GM19240 (cell line): ENCODE data around the gene MEF2C.

Experiments
- DNase-seq: peaks from one replicate; pipeline ENCODE4 v3.0.0; 2011; ENCODE audit warnings: low spot score; ENCODE audit not compliant: insufficient read length

MEF2C gene

GRCh38 chr5:88761269-88761850 lies 121.6 kb downstream of the MEF2C start:
- DNase-seq = no peak

DNA sequence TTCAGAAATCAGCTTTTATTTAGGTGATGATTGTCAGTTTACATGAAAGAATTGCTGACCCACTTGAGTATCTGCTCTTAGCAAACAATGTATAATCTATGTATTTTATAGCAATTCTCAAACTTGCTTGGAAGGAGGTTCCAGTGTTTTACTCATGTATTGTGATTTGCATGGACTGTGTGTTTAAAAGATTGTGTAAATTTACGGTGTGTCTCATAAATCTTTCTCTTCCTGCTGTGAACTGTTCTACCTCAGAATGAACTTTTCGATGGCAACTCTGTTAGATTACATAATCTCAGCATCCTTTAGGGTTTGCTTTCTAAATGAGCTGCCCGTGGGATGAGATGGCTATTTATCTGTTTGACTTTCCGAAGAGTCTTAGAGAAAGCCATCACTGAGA lies 122.5 kb downstream of the MEF2C start:
- no peak for DNase-seq

GRCh38 chr5:88758591-88758990 lies 124.4 kb downstream of the MEF2C start:
- no peak for DNase-seq

DNA sequence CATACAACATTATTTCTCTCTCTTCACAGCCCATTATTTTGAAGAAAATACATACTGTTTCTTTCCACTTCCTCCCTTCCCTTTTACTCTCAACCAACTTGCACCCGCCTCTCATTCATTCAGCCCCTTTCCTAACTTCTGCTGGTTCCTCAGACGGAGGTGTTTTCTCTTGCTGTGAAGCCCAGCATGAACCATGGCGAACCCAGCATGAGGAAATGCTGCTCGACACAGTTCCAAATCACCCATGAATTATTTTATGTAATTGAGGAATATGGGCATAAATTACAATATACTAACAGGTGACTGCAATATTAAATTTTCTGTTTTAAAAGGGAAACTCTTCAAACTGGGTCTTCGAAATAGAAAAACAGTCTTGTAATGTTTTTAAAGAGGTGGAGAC lies 124.8 kb downstream of the MEF2C start:
- no peak for DNase-seq

- DNase-seq = no peak
Observed at GRCh38 chr5:88756953-88757352, 126.0 kb downstream of the MEF2C start.

- no peak for DNase-seq
Observed at GRCh38 chr5:88748666-88749065, 134.3 kb downstream of the MEF2C start.

- no peak for DNase-seq
Observed at GRCh38 chr5:88746438-88746882, 136.5 kb downstream of the MEF2C start.

DNA sequence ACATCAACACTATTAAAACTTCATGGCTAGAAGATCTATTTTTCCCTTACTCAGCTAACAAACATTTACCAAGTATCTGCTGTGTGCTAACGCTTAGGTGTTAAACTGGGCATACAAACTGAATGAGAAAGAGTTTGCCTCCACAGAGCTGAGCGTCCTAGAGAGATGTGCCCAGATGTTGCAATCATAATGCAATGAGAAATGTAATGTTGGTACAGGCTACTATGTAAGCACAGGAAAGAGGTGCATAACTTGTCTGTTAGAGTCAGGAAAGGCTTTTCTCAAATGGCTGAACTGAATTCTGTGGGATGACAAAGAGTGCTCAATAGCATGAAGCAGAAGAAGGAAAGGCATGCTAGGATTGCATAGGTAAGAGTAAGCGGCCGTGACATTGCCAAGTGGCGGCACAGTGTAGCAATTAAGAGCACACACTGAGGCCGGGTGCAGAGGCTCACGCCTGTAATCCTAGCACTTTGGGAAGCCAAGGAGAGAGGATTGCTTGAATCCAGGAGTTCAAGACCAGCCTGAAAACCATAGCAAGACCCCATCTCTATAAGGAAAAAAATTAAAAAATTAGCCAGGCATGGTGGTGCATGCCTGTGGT lies 137.8 kb downstream of the MEF2C start:
- DNase-seq = no peak

GRCh38 chr5:88743231-88743834 lies 139.7 kb downstream of the MEF2C start:
- DNase-seq = no peak

DNA sequence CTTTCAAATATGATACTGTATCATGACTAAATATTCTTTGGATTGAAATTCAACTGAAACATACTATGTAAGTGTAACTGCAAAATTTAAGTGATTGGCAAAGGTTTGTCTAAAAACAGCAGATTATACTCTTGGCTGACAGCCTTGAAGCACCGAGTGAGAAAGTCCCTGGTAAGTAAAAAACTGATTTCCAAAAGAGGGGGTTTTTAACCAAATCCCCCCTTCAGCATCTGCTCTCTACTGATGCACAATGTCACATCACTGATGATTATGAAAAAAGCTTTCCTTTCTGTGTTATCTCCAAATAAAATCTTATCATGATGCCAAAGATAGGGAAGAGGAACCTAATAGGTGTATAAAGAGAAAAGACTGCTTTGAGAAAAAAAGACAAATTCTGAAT lies 141.0 kb downstream of the MEF2C start:
- DNase-seq = no peak

GRCh38 chr5:88740604-88741185 lies 142.3 kb downstream of the MEF2C start:
- no peak for DNase-seq

- DNase-seq = no peak
Observed at GRCh38 chr5:88736494-88736893, 146.5 kb downstream of the MEF2C start.

DNA sequence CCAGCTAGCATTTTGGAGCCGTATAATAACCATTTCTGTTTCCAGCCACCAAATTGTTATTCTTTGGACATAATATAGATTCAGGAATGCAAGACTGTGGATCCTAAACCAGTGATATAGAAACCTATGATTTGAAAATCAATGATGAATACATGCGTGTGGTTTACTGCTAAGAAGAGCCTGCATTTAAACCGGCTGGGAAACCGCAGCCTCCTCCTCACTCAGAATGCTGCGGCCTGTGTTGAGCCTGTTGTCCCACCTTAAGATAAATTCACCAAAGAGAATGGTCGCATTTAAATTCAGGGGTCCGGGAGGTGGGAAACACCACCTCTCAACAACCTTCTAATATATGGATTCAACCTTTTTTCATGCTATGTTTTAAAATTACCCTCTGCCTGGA lies 148.0 kb downstream of the MEF2C start:
- DNase-seq = no peak

DNA sequence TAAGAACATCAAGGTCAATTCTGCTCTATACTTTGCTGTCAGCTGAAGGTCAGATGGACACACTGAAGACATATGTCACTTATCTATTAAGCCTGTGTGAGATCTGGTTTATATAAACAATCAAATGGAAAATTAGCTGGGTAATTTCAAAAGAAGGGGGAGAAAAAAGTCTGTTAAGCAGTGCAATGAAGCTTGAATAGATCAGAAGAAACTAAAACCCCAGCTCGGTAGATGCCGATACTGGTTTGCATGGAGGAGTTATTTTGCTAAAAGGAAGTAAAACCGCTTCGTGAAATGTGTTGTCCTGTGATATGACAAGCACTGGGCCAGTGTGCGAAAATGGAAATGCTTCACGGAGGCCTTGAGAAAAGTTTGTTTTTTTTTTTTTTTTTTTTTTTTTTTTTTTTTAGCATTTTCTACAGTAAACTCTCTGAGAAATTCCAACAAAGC lies 148.8 kb downstream of the MEF2C start:
- DNase-seq = no peak

DNA sequence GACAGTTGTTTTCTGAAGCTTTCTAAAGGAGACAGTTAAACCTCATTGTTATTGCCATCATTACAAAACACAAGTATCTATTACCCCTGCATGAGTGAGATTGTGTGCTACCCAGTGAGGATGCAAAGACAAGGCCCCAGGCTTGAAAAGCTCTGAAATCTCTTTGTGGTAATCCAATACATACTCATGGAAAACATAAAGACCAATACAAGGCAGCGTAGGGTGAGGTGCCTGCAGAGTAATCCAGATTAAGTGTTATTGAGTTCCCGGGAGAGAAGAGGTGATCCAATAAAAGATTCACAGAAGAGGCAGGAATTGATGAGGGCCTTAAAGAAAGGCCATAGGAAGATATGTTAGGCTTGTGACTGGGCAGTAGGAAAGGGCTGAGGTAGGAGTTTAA lies 150.1 kb downstream of the MEF2C start:
- DNase-seq = no peak

DNA sequence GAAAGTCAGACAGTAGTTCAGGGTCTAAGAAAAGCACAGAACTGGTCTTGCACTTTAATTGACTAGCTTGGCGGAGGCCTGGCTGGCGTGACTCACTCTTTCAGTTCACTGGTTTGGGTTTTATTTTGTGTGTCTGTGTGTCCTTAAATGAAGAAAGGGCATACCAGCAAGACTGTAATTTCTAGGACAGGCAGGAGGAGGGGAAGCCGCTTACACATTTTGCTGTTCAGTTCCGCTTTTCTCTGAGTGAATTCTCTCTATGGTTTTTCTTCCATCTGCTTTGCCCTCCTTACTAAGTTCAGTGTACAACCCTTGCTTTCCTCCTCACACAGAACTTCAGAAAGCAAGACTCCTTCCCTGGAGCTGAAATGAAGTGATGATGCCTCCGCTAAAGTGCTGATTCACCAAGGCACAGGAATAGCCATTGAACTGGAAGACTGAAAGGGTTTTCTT lies 150.8 kb downstream of the MEF2C start:
- no peak for DNase-seq

DNA sequence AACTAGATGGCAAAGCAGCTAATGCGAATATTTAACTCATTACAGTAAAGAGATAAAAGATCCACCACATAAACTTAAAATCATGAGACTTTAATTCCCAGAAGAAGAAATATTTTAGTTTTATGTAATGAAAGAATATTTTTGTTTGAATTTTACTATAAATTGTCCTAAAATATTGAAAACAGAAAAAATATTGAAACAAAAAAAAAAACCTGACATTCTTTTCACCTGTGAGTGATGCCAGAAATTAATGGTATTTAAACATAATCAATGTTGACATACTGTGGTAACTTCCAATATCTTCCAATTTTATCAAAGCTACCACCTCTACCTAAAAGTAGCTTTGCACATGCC lies 153.2 kb downstream of the MEF2C start:
- DNase-seq = no peak

- DNase-seq = no peak
Observed at GRCh38 chr5:88729084-88729828, 153.7 kb downstream of the MEF2C start.

- DNase-seq = no peak
Observed at GRCh38 chr5:88727705-88728313, 155.2 kb downstream of the MEF2C start.

DNA sequence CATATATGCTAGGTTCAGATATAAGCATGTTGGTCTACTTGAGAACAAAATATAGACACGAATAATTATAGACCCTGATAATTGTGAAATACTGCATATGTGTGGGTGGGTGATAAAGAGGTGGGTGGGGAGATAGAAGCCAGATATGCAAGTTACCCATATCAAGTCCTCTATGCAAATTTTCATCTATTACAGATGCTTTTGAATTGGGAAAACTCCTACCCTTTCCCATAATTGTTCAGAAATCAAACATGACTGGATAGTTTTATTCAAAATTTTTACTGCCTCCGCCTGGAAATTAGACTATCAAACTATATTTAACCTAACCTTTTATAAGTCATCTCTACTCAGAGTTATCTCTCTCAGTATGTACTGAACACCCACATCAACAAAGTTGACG lies 157.5 kb downstream of the MEF2C start:
- DNase-seq = no peak

DNA sequence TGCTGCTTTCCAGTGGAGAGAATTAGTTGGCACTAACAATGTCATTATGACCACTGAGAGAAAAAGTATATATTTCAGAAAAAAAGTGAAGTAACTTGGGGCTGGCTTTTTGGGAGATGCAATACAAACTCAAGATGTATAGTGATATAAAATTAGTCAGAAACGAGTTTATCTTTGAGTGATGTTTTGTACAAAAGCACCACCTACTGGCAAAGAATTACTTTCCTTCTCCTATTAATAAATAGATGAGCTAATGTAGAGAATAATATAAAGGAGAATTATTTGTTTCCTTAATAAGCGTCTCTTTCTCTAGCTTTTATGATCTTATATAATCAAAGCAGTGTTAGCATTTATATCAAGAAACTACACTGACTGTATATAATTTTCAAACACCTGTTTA lies 158.8 kb downstream of the MEF2C start:
- DNase-seq = no peak
